GM19328 (cell line): ENCODE data around the gene HNRNPA3.
"Not testable (repeated sequence)": the region's sequence is repeated elsewhere in the genome, so short reads cannot be mapped to it uniquely, and the experiment has no call there.

Experiments
- ATAC-seq: cut with Tn5 transposase; IDR thresholded peaks from one replicate; pipeline ENCODE4 v1.9.1; 2021; ENCODE audit warnings: mild to moderate bottlenecking, moderate library complexity; ENCODE audit not compliant: unreplicated experiment

HNRNPA3 gene

DNA sequence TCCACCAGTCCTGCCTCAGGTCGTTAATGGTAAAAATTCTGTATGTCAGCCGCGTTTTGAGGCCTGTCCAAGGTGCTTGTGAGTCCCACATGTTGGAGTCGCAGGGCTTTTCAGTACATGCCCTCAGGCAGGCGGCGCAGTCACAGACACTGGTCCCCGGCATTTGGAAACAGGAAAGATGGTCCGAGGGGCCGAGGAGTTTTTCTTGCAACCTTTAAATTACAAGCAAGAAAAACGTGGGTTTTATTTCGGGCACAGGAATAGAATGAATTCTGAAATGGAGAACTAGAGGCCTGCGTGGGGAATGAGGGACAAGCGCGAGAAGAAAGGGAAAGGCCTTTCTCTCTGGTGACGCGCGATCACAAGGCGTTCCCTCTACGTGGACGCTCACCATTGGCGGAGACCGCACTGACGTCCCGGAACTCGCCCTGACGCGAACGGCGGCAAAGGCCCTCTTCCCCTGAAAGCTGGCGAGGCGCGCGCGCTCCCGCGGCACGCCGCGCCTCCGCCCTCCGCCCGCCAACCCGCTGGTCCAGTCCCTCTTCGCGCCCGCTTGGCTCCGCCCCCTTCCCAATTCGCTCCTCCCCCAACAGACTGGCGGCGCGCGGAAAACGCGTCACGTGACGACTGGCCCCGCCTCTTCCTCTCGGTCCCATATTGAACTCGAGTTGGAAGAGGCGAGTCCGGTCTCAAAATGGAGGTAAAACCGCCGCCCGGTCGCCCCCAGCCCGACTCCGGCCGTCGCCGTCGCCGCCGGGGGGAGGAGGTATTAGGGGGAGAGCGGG is at the start of gene HNRNPA3:
Gene HNRNPA3 (plus strand): TSS at position 689 of the 785 bp plus-strand sequence. CDS start 6 bp downstream, at position 695.
- ATAC-seq = peak; percentile 86

- no peak for ATAC-seq
These were observed 48.5 kb upstream of the HNRNPA3 start for GRCh38 chr2:177164131-177164530.

DNA sequence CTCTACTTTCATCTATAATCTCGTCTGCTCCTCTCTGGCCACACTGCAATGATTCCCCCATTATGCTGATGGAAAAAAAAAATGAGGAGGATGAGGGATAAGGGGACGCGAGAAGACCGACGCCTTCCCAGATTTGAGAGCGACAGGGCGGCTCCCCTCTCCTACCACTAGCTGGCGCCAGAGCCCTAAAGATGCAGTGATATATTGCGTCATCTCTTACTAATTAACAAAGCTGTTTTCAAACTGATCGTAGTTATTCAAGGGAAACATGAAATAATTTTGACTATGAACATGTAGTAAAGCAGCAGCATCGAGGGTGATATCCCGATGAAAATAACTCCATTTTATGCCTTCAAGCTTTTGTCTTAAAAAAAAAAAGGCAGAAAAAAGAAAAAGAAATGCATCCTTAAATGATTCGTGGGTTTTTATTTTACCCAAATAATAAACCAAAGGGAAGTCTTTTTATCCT is 48.0 kb upstream of the HNRNPA3 start:
- peak; percentile 54 for ATAC-seq

DNA sequence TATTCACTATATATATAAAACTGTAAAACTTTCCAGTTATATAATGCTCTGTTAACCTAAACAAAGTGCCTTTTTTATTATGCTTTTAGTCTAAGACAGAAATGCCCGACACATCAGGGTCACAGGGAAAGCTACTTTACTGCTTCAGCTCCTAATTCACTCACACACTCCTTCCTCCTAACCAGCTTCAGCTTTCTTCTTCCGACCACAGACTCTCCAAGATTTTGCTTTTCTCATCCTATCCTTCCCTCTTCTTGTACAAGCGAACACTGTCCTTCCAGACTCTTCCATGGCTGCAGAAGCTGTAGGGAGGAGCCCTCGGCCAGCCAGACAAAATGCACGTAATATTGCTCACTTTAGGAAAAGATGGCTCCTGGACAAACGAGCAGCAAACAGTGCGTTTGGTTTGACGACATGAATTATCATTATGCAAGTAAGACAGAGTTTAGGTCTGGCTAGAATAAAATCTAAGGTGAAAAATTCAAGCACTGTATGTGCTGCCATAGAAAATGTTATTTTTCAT is 47.5 kb upstream of the HNRNPA3 start:
- ATAC-seq = no peak

- peak; percentile 50 for ATAC-seq
These were observed 46.6 kb upstream of the HNRNPA3 start for GRCh38 chr2:177165721-177166711.

DNA sequence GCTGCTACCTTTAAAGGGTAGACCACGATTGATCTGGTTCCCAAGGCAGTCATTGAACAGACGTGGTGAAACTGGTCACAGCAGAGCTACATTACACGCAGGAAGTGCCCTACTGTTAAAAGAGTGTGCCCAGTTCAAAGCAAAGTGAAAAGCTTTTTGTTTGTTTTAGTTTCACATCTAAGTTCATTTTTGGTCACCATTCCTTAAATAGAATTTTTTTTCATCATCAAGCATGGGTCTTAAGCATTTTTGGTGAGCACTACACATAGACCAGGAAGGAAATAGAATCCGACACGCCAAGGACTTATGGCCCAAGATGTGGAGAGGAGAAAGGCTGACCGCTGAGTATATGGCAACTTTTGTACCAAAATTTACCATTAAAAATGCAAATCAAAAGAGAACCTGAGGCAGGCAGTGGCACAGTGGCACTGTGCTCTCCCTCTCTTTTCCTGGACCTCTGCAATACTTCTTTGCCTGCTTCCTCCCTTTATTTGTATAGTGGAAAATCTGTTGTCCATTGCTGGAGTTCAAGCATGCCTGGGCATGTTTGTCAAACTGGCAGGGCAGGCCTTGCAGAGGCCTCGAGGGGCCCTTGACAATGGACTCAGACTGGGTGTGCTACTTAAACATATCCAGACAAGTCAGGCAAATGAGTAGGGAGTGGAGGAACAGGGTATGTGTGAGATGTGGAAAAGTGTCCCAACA is 42.6 kb upstream of the HNRNPA3 start:
- ATAC-seq = no peak

GRCh38 chr2:177171418-177171865 is 41.2 kb upstream of the HNRNPA3 start:
- no peak for ATAC-seq

DNA sequence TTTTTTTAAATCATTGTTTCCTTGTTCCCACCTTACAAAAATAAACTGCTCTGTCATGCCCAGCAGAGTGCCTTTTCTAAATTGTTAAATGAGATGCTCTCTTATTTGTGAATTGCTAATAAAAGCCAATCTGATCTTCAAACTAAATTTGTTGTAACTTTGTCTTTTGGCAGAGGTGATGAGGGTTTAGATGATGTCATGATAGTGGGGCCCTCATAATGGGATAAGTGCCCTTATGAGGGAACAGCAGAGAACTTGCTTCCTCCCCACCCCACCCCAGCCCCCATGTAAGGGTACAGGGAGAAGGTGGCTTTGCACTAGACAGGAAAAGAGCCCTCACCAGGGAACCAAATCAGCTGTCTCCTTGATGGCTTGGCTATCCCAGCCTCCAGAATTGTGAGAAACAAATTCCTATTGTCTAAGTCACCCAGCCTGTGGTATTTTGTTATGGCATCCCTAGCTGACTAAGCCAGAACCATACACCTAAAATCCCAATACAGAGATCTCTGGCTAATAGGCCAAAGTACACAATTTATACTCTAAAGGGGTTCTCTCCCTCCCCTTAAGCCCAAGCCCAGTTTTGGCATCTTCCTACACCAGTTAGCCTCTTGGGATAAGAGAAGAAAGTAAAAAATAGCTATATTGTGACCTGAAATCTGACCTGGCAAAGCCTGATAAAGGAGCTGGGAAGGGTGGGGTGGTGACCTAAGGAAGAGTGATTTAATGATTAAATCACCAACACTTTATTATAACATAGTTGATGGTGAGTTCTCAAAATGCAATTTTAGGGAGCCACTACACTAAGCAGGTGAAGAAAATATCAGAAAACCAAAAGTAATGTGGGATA is 40.3 kb upstream of the HNRNPA3 start:
- no peak for ATAC-seq

DNA sequence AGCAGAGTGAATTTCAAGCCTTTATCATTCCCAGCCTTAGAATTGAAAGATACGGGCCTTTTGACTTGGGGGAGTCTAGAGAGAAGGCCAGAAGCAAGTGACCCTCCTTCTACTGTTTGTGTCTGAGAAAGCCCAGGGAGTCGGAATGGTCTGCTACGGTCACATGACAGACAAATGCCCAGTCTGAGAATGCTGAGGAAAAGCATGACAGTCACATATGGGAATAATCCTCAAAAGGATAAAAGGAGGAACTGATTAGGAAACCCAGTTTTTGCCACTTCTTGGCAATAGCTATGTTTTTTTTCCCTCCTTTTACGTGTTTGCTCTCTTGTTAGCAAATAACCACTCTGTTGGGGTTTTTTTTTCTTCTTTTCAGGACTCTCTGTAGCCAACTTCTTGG is 38.1 kb upstream of the HNRNPA3 start:
- ATAC-seq = no peak

DNA sequence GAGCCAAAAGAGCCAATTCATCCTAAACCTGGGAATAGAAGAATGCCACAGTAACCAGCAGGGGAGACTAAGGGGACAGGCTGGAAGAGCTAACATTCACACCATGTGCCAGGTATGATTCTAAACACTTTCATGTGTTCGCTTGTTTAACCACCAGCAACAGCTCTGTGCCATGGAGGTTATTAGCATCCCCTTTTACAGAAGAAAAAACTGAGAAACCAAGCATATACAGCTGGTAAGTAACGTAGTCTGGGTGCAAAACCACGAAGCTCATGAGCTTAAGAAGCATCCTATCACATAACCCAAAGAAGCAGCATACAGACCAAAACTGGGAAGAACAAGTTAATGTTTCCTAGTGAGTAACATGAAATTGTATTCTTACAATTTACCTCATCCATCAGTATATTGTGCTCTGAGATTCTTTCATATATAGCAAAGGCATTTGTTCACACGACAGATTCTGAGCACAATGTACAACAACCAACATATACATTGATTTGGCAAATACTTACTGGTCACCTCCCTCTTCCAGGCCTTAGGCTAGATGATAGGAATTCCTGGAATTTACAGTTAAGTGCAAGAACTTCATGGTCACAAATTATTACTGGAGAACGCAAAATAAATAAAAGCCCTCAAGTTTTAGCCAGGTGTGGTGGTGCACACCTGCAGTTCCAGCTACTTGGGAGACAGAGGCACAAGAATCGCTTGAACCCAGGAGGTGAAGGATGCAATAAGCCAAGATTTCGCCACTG is 36.5 kb upstream of the HNRNPA3 start:
- no peak for ATAC-seq

DNA sequence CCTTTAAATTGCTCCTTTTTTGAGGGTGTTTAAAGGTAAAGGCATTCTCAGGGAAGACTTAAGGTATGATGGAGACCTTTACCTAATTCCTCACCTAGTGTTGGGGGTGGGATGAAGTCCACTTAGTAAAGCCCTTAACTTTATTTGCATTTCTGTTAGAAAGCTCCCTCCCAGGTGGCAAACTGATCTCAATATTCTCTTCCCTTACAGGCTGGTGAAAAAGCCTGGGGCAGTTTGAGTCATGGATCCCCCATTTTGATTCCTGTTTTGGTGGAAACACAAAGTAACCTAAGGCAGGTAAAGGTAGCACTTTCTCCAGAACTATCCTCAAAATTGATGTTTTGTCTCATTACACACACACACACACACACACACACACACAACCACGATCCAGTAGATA is 33.8 kb upstream of the HNRNPA3 start:
- no peak for ATAC-seq

DNA sequence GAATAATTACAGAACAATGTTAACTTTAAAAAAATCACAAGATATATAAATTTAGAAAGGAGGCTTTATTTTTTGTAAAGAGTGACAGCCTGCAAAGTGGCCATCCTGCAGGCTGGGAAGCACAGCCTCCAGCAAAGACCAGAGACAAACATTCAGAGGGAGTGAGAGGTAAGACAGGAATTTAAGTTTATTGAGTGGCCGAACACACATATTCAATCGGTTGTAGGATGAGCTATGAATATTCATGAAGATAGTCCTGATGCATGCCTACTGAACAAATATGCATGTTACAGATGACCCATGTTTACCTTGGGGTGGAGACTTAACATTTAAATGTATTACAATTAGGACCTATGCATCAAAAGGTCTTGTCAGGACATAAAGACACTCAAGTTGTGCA is 33.4 kb upstream of the HNRNPA3 start:
- ATAC-seq = no peak

DNA sequence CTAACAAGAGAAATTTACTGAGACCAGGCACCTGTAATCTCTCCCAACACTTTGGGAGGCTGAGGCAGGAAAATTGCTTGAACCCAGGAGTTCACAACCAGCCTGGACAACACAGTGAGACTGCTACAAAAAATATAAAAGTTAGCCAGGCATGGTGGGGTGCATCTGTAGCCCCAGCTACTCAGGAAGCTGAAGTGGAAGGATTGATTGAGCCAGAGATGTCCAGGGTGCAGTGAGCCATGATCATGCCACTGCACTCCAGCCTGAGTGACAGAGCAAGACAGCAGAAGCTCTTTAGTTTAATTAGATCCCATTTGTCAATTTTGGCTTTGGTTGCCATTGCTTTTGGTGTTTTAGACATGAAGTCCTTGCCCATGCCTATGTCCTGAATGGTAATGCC is 32.9 kb upstream of the HNRNPA3 start:
- not testable (repeated sequence) for ATAC-seq

- no peak for ATAC-seq
These were observed 32.2 kb upstream of the HNRNPA3 start for GRCh38 chr2:177180269-177181000.

DNA sequence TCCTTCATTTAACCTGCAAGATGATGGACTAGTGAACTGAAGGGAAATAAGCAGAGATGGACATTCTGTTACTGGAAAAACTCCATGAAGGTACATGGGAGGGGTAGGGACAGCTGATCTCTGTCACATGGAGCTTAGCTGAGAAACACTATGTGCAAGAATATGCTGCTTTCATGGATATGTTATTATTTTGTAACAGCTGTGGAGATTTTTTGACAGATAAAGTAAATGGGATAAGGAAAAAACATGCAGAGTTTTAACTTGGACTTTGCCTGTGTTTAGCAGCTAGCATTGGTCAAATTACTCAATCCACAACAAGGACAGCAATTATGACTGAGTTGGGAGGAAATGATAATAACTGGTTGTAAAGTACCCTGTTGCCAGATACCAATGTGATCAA is 28.7 kb upstream of the HNRNPA3 start:
- ATAC-seq = no peak

GRCh38 chr2:177184606-177185005 is 28.0 kb upstream of the HNRNPA3 start:
- no peak for ATAC-seq

- not testable (repeated sequence) for ATAC-seq
These were observed 26.6 kb upstream of the HNRNPA3 start for GRCh38 chr2:177186038-177186437.

DNA sequence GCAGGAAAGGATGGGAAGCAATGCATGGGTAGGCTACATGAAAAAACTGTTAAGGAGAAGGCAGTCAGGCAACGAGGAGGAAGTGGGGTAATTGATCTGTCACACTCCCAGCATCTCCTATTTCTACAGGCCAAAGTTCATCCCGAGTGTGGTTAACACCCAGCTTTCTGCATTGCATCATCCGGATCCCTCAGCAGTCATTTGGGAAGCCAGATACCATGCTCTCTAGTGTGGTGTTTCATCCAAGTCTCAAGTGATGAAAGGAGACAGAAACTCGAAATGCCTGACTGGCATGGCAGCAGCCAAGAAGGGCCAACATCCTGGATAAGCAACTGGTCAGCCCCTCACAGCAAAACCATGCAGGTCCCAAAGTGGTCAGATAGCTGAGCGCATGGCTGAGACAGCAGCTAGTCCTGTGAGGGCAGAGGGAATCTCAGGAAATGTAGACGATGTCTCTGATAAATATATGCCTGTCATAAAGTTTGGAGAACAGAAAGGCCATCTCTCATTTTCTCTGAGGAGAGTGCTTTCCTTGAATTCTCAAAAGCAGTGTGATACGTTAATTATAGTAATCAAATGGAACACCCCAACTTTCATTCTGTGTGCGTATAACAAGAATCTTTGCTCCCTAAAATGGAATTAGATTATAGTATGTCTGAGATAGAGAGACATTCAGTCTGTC is 24.8 kb upstream of the HNRNPA3 start:
- no peak for ATAC-seq
